HG02623 (cell line): ENCODE results near the gene POLN.

ENCODE experiments used
- ATAC-seq: cut with Tn5 transposase; IDR thresholded peaks from one replicate; pipeline ENCODE4 v1.9.1; 2021; ENCODE audit warnings: moderate library complexity; ENCODE audit not compliant: unreplicated experiment

POLN gene

DNA sequence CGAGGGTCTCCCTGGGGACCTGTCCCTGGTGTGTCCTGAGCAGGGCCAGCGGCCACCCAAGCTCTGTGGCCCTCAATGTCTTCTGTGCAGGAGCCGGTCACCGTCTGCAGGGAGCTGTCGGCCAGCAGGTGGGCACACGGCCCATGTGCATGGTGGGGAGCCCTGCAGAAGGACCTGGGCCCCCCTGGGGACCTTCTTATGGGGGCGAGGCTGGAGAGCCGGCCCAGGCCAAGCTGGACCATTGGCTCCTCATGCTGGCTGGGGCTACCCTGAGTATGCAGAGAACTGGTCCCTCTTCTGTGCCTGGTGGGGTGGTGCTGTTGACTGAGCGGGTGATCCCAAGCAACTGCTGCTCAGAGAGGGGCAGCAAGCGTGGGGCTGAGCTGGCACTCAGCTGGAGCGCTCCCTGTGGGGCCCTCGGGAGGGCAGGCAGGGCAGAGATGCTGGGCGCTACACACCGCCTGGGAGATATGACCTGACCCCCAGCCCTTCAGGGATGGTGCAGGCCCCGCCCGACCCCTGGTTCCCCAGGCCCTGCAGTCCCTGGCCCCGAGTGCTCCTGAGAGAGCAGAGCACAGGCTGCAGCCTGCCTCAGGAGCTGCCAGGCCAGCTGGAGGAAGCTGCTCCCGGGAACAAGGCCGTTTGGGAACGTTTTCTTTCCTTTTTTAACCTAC, 168.0 kb downstream of the POLN start:
- no peak for ATAC-seq

DNA sequence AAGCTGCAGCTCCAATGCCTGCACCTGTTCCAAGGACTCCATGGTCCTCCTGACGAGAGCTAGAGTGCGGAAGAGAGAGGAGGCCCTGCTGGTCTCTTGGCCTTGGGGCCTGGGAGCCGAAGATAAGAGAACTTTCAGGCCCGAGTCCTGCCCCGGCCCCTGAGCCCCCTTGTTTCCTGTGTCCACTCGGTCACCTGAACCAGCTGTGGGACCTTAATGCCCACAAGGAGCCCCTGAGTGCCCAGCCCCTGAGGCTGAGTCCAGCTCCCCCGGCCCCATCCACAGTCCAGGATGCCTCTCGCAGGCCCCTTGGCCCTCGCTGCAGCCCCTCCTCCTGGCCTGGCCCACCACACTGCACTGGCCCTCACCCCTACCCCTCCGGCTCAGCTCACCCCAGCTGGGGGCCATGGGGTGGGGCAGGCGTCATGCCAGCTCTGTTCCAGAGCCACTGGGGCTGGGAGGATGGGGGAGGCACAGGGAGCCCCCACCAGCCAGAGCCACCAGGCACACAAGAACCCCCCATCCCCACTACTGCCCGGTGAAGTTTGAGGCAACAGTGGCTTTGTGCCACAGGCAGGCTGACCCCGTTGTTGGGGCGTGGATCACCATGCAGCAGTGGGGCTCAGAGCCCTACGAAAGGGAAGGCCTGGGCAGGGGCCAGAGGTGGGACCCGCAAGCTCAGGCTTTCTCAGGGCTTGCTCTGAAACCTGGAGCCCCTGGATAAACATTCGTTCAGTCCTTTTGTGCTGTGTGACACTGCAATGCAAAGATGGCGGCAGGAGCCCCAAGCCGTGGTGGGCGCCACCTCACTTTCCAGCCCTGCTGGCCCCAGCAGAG, 168.7 kb downstream of the POLN start:
- ATAC-seq = no peak

- ATAC-seq = no peak
These were observed 169.7 kb downstream of the POLN start for GRCh38 chr4:2071912-2072867.

DNA sequence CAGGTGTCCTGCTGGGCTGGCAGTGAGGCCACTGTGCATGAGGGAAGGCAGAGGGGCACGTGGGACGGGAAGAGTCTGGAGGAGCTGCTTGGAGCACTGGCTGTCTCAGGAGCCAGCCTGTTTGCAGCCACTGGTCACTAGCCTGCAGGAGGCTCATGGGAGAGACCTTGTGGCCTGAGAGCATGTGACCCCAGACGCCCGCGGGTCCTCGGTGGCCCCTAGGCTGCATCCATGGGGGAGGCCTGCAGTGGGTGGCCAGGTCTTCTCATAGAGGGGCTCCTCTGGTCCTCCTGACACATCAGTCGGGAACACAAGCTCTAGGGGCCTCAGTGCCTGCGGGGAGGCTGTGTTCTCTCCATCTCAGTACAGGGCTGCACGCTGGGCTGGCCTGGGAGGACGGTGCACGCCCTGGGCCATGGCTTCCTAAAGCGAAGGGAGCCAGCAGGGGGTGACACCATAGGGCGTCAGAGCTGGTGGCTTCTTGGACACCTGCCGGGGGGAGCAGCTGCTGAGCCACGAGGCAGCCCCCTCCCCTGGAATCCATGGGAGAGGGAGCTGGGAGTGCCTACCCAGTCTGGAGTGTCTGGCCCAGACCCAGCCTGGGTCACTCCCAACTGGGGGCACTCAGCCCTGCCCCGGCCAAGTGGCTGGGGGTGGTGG, 170.5 kb downstream of the POLN start:
- no peak for ATAC-seq

DNA sequence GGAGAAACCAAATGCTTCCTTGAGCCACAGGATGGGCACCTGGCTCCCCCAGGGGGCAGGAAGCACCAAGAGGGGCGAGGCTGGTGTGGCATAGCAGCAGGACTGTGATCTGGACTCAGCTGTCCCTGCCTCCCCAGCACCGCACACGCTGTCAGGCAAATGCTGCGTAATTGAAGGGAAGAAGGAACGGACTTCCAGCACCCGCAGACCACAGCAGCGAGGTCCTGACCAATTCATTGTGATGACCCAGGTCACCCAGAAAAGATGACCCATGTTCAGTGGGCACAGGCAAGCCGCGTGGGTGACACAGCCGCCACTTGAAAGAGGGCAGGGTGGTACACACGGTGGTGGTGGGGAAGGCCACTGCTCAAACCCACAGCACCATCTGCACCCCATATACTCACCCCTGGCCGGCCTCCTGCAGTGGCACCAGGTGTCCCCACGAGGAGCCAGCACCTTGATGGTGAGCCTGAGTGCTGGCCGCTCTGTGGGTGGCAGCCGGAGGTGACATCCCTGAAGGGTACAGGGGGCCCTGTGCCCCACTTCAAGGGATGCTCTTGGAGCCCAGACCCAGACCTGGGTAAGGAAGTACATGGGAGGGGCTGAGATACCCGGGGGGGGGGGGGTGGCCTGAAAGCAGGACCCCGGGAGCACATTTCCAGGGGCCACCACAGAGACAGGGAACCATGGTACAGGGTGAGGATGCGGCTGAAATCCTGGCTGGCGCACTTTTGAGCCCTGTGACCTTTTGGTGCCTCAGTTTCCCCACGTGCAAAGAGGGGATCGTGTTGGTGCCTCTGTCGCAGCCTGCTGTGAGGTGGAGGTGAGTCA, 171.3 kb downstream of the POLN start:
- ATAC-seq = no peak

DNA sequence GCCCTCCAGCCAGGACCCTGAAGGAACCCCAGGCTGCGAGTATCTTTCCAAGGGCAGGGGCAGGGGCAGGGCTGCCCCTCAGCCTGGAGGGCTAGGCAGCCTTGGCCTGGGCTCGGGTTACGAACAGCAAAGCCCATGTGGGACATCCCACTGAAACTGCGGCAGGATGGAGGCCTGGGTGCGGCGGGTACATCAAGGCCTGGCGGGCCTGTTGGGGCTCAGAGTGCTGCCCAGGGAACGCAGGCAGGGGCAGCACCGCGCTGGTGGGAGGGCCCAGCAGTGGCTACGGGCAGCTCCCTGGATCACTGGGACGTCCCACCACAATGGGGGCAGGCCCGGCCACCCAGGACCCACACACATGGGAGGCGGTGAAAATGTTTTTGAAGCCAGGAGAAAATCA, 171.9 kb downstream of the POLN start:
- ATAC-seq = no peak

GRCh38 chr4:2069161-2069971, 172.6 kb downstream of the POLN start:
- ATAC-seq = no peak

DNA sequence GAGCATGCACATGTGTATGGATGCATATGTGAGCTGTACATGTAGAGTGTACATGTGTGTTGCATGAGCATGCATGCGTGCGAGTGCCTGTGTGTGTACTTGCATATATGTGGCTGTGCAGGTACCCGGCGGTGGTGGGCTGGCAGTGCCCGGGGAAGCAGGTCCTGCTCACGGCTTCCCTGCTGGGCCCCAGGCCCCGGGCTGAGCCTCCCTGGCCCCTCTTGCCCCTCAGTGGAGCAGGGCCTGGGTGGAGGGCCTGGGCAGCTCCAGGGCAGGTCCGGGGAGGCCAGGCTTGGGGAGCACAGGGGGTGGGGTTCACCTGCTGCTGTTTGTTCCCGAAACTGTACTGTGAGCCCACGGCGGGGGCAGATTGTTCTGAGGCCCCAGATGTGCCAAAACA, 173.4 kb downstream of the POLN start:
- no peak for ATAC-seq

DNA sequence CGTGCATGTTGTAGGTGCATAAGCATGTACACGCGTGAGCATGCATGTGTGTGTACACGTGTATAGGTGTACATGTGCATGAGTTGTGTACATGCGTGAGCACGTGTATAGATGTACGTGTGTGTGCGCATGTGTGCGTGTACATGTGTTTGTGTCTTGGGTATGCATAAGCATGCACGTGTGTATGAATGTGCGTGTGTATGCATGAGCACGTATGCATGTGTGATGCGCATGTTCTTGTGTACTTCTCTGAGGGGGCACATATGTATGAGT, 173.8 kb downstream of the POLN start:
- ATAC-seq = no peak

- no peak for ATAC-seq
These were observed 174.3 kb downstream of the POLN start for GRCh38 chr4:2067446-2068197.

- ATAC-seq = no peak
These were observed 175.1 kb downstream of the POLN start for GRCh38 chr4:2066571-2067445.

GRCh38 chr4:2066011-2066551, 175.8 kb downstream of the POLN start:
- ATAC-seq = no peak

DNA sequence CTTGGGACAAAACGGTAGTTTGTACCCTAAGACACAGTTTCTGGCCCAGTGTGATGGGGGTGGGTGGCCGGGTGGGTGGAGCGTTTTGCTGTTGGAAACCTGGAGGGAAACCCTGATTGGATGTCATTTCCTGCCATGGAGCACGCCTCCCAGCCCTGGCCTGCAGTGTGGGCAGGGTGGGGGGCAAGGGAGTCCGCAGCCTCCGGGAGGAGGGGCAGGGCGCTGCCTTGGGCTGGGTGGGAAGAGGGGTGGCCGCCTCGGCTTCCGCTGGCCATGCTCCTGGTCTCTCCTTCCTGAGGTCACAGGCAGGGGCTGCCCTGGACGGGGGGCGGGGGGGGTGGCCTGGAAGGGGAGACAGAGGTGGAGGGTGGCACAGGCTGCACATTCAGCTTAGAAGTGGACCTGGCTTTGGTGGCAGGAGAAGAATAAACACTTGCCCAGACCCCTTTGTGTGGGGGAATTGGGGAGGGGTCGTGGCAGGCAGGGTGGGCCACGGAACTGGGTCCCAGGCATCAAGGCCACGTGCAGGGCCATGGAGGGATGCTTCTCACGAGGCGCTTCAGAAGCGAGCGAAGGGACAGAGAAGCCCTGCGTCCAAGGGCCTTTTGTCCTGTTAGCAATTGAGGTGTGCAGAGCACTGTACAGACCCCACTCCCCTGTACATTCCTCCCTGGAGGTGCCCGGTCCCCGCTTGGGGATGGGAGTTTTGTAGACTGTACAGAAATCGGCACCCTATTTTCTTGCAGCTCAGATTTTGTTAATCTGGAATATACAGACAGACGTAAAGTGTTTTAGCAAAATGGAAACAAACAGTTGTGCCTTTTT, 176.6 kb downstream of the POLN start:
- no peak for ATAC-seq

DNA sequence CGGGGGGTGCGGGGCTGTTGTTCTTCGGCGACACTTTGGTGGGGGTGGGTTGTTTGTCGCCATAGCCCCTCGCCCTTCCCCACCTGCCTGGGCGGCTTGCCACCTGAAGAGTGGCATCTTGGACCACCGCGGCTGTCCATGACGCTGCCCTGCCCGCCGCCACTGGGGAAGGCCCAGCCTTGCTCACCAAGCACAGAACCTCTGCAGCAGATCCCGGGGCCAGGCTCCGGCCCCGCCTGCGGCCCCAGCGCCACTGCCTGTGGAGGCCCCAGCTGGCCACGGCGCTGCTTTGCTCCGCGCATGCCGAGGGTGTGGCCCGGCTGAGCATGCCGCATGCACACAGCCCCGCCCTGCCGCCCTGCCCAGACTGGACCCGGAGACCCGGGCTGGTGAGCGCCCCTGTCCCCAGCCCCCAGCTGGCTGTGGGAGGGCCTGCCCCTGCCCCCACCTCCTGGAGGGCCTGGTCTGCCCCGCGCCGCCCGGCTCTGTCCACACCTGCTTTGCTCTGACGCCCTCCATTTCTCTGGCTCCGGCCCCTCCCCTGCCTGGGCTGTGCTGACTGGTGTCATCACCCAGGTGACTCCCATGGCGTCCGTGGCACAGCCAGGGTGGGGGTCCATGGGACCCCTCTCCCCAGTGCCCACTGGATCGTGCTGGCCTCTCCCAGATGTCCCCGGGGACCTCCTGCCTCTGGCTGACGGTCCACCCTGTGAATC, 177.5 kb downstream of the POLN start:
- no peak for ATAC-seq

DNA sequence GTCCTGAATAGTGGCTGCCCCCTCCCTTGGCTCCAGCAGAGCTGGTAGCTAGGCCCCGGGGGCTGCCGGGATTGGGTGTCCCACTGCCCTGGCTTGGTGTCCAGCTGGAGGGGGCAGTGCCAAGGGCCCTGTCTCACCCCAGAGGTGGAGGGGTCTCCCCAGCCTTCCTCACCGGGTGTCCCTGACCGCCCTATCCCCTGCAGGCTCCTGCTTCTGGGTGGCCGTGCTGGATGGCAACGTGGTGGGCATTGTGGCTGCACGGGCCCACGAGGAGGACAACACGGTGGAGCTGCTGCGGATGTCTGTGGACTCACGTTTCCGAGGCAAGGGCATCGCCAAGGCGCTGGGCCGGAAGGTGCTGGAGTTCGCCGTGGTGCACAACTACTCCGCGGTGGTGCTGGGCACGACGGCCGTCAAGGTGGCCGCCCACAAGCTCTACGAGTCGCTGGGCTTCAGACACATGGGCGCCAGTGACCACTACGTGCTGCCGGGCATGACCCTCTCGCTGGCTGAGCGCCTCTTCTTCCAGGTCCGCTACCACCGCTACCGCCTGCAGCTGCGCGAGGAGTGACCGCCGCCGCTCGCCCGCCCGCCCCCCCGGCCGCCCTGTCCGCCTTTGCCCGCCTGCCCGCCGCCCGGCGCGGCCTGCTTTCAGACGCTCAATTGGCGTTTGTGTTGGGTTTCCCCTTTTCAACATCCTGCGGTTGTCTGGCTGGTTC, 178.2 kb downstream of the POLN start:
- no peak for ATAC-seq
